ENCODE results near the gene RBM5.

DNA sequence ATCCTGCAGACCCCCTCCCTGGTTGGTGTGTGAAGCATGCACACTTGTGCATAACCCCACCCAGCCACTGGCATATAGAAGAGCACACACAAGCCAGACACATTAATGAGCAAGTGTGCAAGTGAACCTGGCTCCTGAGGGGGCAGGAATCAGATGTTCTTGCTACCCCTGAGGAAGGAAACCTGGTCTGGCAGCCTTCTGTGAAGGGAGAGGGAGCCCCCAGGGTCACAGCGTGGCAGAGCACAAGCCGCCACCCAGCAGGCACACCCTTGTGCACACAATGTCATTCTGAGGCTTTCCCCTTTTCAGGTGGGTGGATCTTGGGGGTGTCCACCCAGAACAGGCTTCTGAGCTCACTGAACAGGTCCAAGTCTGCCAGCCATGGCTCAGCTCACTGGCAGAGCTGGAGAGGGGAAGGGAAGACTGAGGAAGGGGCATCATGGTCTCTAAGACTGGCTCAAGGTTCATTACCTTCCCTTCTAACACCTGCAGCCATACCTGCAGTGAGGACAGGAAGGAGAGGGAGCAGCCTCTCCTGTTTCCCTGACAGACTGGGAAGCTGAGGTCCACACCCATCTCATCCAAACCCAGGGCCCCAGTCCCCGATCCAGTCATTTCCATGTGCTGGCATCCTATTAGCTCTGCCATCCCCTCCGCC, 34.8 kb downstream of the RBM5 start:
- TF ChIP-seq, protein P1, sequence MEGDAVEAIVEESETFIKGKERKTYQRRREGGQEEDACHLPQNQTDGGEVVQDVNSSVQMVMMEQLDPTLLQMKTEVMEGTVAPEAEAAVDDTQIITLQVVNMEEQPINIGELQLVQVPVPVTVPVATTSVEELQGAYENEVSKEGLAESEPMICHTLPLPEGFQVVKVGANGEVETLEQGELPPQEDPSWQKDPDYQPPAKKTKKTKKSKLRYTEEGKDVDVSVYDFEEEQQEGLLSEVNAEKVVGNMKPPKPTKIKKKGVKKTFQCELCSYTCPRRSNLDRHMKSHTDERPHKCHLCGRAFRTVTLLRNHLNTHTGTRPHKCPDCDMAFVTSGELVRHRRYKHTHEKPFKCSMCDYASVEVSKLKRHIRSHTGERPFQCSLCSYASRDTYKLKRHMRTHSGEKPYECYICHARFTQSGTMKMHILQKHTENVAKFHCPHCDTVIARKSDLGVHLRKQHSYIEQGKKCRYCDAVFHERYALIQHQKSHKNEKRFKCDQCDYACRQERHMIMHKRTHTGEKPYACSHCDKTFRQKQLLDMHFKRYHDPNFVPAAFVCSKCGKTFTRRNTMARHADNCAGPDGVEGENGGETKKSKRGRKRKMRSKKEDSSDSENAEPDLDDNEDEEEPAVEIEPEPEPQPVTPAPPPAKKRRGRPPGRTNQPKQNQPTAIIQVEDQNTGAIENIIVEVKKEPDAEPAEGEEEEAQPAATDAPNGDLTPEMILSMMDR (IDR thresholded peaks at IDR 0.05; ENCODE audit: insufficient read depth, low read length, poor library complexity, severe bottlenecking) = no peak
- no peak for TF ChIP-seq EZH2phosphoT487 (conservative IDR thresholded peaks at IDR 0.05; ENCODE audit: low read length)

Data from SU-DHL-6 (cell line).